ENCODE results near the gene SIRT1.

DNA sequence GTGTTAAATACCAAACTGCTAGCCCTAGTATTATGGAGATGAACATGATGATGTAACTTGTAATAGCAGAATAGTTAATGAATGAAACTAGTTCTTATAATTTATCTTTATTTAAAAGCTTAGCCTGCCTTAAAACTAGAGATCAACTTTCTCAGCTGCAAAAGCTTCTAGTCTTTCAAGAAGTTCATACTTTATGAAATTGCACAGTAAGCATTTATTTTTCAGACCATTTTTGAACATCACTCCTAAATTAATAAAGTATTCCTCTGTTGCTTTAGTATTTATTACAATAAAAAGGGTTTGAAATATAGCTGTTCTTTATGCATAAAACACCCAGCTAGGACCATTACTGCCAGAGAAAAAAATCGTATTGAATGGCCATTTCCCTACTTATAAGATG is 33.2 kb downstream of the SIRT1 start:
- TF ChIP-seq EZH2 (IDR thresholded peaks at IDR 0.05; ENCODE audit: borderline replicate concordance, low read depth, low read length, poor library complexity, severe bottlenecking), result no peak
- TF ChIP-seq CTCF (conservative IDR thresholded peaks at IDR 0.05; ENCODE audit: low read depth, low read length), result no peak

Measured in A673 (cell line).